Keratinocyte (primary cell): ENCODE measurements around the gene F11. TPM values are rescaled to one million over a fixed set of nuclear protein-coding genes. Genes with fewer than 3 reads are reported as not detected.

Source experiments
- DNase-seq: peaks from one replicate; pipeline ENCODE4 v3.0.0-alpha.2; 2011; ENCODE audit warnings: low read depth, missing footprints, low spot score
- FAIRE-seq: peaks from 2 replicates; lab custom pipeline; 2011; peaks lifted over from hg19 to GRCh38; lab: Jason Lieb, UNC
- H2AFZ ChIP-seq: 2 replicates; pipeline ENCODE4 v1.6.0; 2012; ENCODE audit warnings: low read length, control low read depth, inconsistent platforms; ENCODE audit not compliant: control insufficient read depth
- H3K27ac ChIP-seq: 2 replicates; pipeline ENCODE4 v1.5.1; 2011; ENCODE audit warnings: low read length; ENCODE audit not compliant: control insufficient read depth, insufficient read depth
- H3K27me3 ChIP-seq: 3 replicates; pipeline ENCODE4 v1.6.0; 2011; ENCODE audit warnings: low read length; ENCODE audit not compliant: control insufficient read depth, insufficient read depth; ENCODE audit errors: extremely low read depth
- H3K36me3 ChIP-seq, 2 experiments: 2 replicates in 1 of 2; 3 replicates in 1 of 2; pipeline ENCODE4 v1.5.1; 2011; ENCODE audit warnings: low read length in 2 of 2, mild to moderate bottlenecking in 1 of 2; ENCODE audit not compliant: control insufficient read depth in 2 of 2, insufficient read depth in 2 of 2; ENCODE audit errors: extremely low read depth in 1 of 2
- H3K4me1 ChIP-seq: 3 replicates; pipeline ENCODE4 v1.5.1; 2011; ENCODE audit warnings: low read length; ENCODE audit not compliant: control insufficient read depth, insufficient read depth; ENCODE audit errors: extremely low read depth
- H3K4me2 ChIP-seq: 3 replicates; pipeline ENCODE4 v1.6.0; 2011; ENCODE audit warnings: low read depth, low read length; ENCODE audit not compliant: control insufficient read depth, insufficient read depth; ENCODE audit errors: extremely low read depth
- H3K4me3 ChIP-seq, 3 experiments: fragments of 200-600 bp in 1 of 3; sonication (generic) in 1 of 3; 2 replicates in 2 of 3; 3 replicates in 1 of 3; pipeline ENCODE4 v1.5.1; 2011 to 2016; ENCODE audit warnings: low read length in 3 of 3, mild to moderate bottlenecking in 3 of 3, control low read depth in 2 of 3, inconsistent platforms in 1 of 3, low read depth in 1 of 3, mixed read lengths in 1 of 3, mixed run types in 1 of 3, moderate library complexity in 1 of 3; ENCODE audit not compliant: control insufficient read depth in 2 of 3, insufficient read depth in 2 of 3; ENCODE audit errors: extremely low read depth in 1 of 3
- H3K79me2 ChIP-seq: 2 replicates; pipeline ENCODE4 v1.6.0; 2012; ENCODE audit warnings: low read length; ENCODE audit not compliant: control insufficient read depth, insufficient read depth
- H3K9ac ChIP-seq: 3 replicates; pipeline ENCODE4 v1.6.0; 2011; ENCODE audit warnings: low read length; ENCODE audit not compliant: control insufficient read depth, insufficient read depth; ENCODE audit errors: extremely low read depth
- H3K9me1 ChIP-seq: 3 replicates; pipeline ENCODE4 v1.6.0; 2011; ENCODE audit warnings: low read length; ENCODE audit not compliant: control insufficient read depth, insufficient read depth; ENCODE audit errors: extremely low read depth
- H3K9me3 ChIP-seq: 2 replicates; pipeline ENCODE4 v1.5.1; 2012; ENCODE audit warnings: low read depth, low read length; ENCODE audit not compliant: control insufficient read depth
- H4K20me1 ChIP-seq: 3 replicates; pipeline ENCODE4 v1.6.0; 2011; ENCODE audit warnings: low read length; ENCODE audit not compliant: control insufficient read depth, insufficient read depth; ENCODE audit errors: extremely low read depth
- EZH2 ChIP-seq: IDR thresholded peaks from one replicate; pipeline ENCODE4 v1.6.1; 2012; ENCODE audit warnings: inconsistent platforms, mild to moderate bottlenecking, low read length, moderate library complexity
- dilution Hi-C: fragments of 300-500 bp; cut with MboI; formaldehyde crosslinking; loops from one replicate; pipeline ENCODE4 v1.7.0; 2020; ENCODE audit warnings: low sequenced_read_pairs; ENCODE audit not compliant: extremely low pct_ligation_motif_present
- polyA plus RNA-seq, 5 experiments: library from polyadenylated mRNA; depleted of rRNA in 3 of 5; stranded (reverse) in 3 of 5; stranded (forward) in 1 of 5; unstranded in 1 of 5; fragments of >200 nt; gene quantifications; 1 replicate in 1 of 5; 2 replicates in 3 of 5; 3 replicates in 1 of 5; pipeline versions ENCODE4 v1.2.1 to v1.2.3, GENCODE V29; 2011 to 2012; ENCODE audit warnings: missing spikeins in 2 of 5, low read depth in 1 of 5, low replicate concordance in 1 of 5
- TF ChIP-seq, protein P1 (sequence below), 3 experiments: IDR thresholded peaks in 1 of 3; conservative IDR thresholded peaks in 1 of 3; optimal IDR thresholded peaks in 1 of 3; 2 replicates in 2 of 3; 3 replicates in 1 of 3; pipeline versions ENCODE3 to v1.5.1; 2011; ENCODE audit warnings: low read length in 3 of 3, mild to moderate bottlenecking in 3 of 3, moderate library complexity in 2 of 3, control low read depth in 1 of 3, inconsistent platforms in 1 of 3; ENCODE audit not compliant: insufficient read depth in 2 of 3; ENCODE audit errors: extremely low read depth in 1 of 3

F11 gene
- polyA plus RNA-seq, 1 donor (not counting 4 experiments of a cell fraction or from before 2014, with no cell fraction given), result not detected

DNA sequence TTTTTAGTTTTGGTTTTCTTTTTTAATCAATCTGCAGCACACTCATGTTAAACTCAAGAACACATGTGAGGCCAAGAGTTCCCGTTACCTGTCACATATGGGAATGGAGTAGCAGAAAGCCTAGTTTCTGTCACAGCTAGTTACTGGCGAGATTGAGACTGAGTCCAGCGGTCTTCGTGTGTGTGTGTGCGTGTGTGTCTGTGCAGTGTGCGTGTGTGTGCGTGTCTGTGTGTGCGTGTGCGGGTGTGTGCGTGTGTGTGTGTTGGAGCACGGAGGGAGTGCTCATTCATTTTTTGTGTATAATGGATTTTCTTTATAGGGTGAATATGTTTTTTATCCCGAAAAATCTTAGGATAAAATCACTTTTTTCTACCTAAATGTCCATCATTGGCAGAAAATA lies 19.2 kb downstream of the F11 start:
- no peak overlapping the region for H3K4me3 ChIP-seq
- no peak overlapping the region for H3K4me2 ChIP-seq
- DNase-seq, result no peak
- H3K36me3 ChIP-seq, result no peaks in the 10 kb centered on the region
- H2AFZ ChIP-seq, result no peak overlapping the region
- dilution Hi-C loops, result no loop called here
- no peaks in the 10 kb centered on the region for H3K9me1 ChIP-seq
- H3K4me1 ChIP-seq, result no peaks in the 10 kb centered on the region
- no peaks in the 10 kb centered on the region for H3K9me3 ChIP-seq
- no peak overlapping the region for H3K27ac ChIP-seq
- no peaks in the 10 kb centered on the region for H3K27me3 ChIP-seq
- TF ChIP-seq, protein P1, sequence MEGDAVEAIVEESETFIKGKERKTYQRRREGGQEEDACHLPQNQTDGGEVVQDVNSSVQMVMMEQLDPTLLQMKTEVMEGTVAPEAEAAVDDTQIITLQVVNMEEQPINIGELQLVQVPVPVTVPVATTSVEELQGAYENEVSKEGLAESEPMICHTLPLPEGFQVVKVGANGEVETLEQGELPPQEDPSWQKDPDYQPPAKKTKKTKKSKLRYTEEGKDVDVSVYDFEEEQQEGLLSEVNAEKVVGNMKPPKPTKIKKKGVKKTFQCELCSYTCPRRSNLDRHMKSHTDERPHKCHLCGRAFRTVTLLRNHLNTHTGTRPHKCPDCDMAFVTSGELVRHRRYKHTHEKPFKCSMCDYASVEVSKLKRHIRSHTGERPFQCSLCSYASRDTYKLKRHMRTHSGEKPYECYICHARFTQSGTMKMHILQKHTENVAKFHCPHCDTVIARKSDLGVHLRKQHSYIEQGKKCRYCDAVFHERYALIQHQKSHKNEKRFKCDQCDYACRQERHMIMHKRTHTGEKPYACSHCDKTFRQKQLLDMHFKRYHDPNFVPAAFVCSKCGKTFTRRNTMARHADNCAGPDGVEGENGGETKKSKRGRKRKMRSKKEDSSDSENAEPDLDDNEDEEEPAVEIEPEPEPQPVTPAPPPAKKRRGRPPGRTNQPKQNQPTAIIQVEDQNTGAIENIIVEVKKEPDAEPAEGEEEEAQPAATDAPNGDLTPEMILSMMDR (optimal IDR thresholded peaks at IDR 0.05 in 1 of 3, IDR thresholded peaks at IDR 0.05 in 1 of 3, conservative IDR thresholded peaks at IDR 0.05 in 1 of 3; ENCODE audit: extremely low read depth in 1 of 3, insufficient read depth in 2 of 3, low read length in 3 of 3), result no peak
- TF ChIP-seq EZH2, result no peak
- FAIRE-seq, result no peak
- H3K9ac ChIP-seq, result no peak overlapping the region
- H3K79me2 ChIP-seq, result no peaks in the 10 kb centered on the region
- no peaks in the 10 kb centered on the region for H4K20me1 ChIP-seq

GRCh38 chr4:186286581-186286980 lies 20.6 kb downstream of the F11 start:
- H3K27ac ChIP-seq, result no peak overlapping the region
- H3K4me1 ChIP-seq, result no peaks in the 10 kb centered on the region
- no peak overlapping the region for H3K9ac ChIP-seq
- no peaks in the 10 kb centered on the region for H3K9me3 ChIP-seq
- no peaks in the 10 kb centered on the region for H3K9me1 ChIP-seq
- FAIRE-seq, result no peak
- no peaks in the 10 kb centered on the region for H4K20me1 ChIP-seq
- H3K36me3 ChIP-seq, result no peaks in the 10 kb centered on the region
- no peak overlapping the region for H3K4me3 ChIP-seq
- no peaks in the 10 kb centered on the region for H3K79me2 ChIP-seq
- no peak for DNase-seq
- no peak overlapping the region for H2AFZ ChIP-seq
- no peak overlapping the region for H3K4me2 ChIP-seq
- H3K27me3 ChIP-seq, result no peaks in the 10 kb centered on the region
- dilution Hi-C loops, result no loop called here
- TF ChIP-seq, protein P1 (optimal IDR thresholded peaks at IDR 0.05 in 1 of 3, IDR thresholded peaks at IDR 0.05 in 1 of 3, conservative IDR thresholded peaks at IDR 0.05 in 1 of 3; ENCODE audit: extremely low read depth in 1 of 3, insufficient read depth in 2 of 3, low read length in 3 of 3), result no peak
- TF ChIP-seq EZH2, result no peak
